Neural cell (in vitro differentiated cells): ENCODE results near the gene FAM204A. TPM values are rescaled to one million over a fixed set of nuclear protein-coding genes. Genes with fewer than 3 reads are reported as not detected.

Experiments used
- H2AFZ ChIP-seq: fragments of 200-600, 300-800 bp; sonication (generic), shearing (Covaris generic); 2 replicates; pipeline ENCODE4 v1.6.0; 2014; ENCODE audit warnings: low read depth, mild to moderate bottlenecking, antibody characterized with exemption, low read length, moderate library complexity
- H3F3A ChIP-seq: fragments of 200-600 bp; shearing (Covaris generic); 2 replicates; pipeline ENCODE4 v1.6.1; 2016; ENCODE audit warnings: mild to moderate bottlenecking, moderate library complexity, mixed read lengths, antibody characterized with exemption, low read length; ENCODE audit not compliant: insufficient read depth, poor library complexity, severe bottlenecking
- H3K27ac ChIP-seq: fragments of 200-600, 300-800 bp; sonication (generic), shearing (Covaris generic); 2 replicates; pipeline ENCODE4 v1.5.1; 2014; ENCODE audit warnings: mild to moderate bottlenecking, low read length, moderate library complexity
- H3K27me3 ChIP-seq: fragments of 300-800, 200-600 bp; sonication (generic), shearing (Covaris generic); 2 replicates; pipeline ENCODE4 v1.6.0; 2014; ENCODE audit warnings: mild to moderate bottlenecking, low read depth, low read length, moderate library complexity; ENCODE audit not compliant: insufficient read depth
- H3K36me3 ChIP-seq: fragments of 300-800, 200-600 bp; sonication (generic), shearing (Covaris generic); 2 replicates; pipeline ENCODE4 v1.5.1; 2014; ENCODE audit warnings: mild to moderate bottlenecking, antibody characterized with exemption, low read length, moderate library complexity; ENCODE audit not compliant: insufficient read depth
- H3K4me2 ChIP-seq: fragments of 300-800, 200-600 bp; sonication (generic), shearing (Covaris generic); 2 replicates; pipeline ENCODE4 v1.6.0; 2014; ENCODE audit warnings: mild to moderate bottlenecking, low read length
- H3K4me3 ChIP-seq: fragments of 300-800, 200-600 bp; sonication (generic), shearing (Covaris generic); 2 replicates; pipeline ENCODE4 v1.5.1; 2014; ENCODE audit warnings: mild to moderate bottlenecking, low read length, moderate library complexity
- H3K79me2 ChIP-seq: fragments of 200-600 bp; shearing (Covaris generic); replicated peaks from 2 replicates; pipeline ENCODE4 v1.6.0; 2014; ENCODE audit warnings: mild to moderate bottlenecking, low read length, moderate library complexity; ENCODE audit not compliant: insufficient read depth
- H3K9ac ChIP-seq: fragments of 300-800, 200-600 bp; sonication (generic), shearing (Covaris generic); 2 replicates; pipeline ENCODE4 v1.6.1; 2016; ENCODE audit warnings: mild to moderate bottlenecking, low read length, mixed read lengths
- H3K9me2 ChIP-seq: fragments of 200-600 bp; shearing (Covaris generic); 2 replicates; pipeline ENCODE4 v1.6.1; 2016; ENCODE audit warnings: mild to moderate bottlenecking, low read length, mixed read lengths; ENCODE audit not compliant: insufficient read depth
- H3K9me3 ChIP-seq: fragments of 200-600, 300-800 bp; sonication (generic), shearing (Covaris generic); 2 replicates; pipeline ENCODE4 v1.6.1; 2016; ENCODE audit warnings: mild to moderate bottlenecking, mixed run types, low read length, moderate library complexity, mixed read lengths
- H4K20me1 ChIP-seq: fragments of 200-600 bp; shearing (Covaris generic); 2 replicates; pipeline ENCODE4 v1.6.1; 2016; ENCODE audit warnings: mild to moderate bottlenecking, mixed run types; ENCODE audit not compliant: insufficient read depth
- CTCF ChIP-seq: fragments of 450-650 bp; IDR thresholded peaks from 2 replicates; pipeline ENCODE4 v1.5.1; 2014; ENCODE audit warnings: antibody characterized with exemption, mild to moderate bottlenecking, moderate library complexity; ENCODE audit not compliant: poor library complexity, severe bottlenecking
- EP300 ChIP-seq: fragments of 450-650 bp; conservative IDR thresholded peaks from 2 replicates; pipeline ENCODE4 v1.6.1; 2014; ENCODE audit warnings: antibody characterized with exemption, mild to moderate bottlenecking, moderate library complexity; ENCODE audit not compliant: poor library complexity, severe bottlenecking
- EZH2 ChIP-seq: fragments of 200-600, 300-800 bp; shearing (Covaris generic), sonication (generic); IDR thresholded peaks from 2 replicates; pipeline ENCODE4 v1.6.1; 2014; ENCODE audit warnings: antibody characterized with exemption, low read length, borderline replicate concordance, mild to moderate bottlenecking; ENCODE audit not compliant: insufficient read depth, poor library complexity, severe bottlenecking
- MXI1 ChIP-seq: fragments of 450-650 bp; conservative IDR thresholded peaks from 2 replicates; pipeline ENCODE4 v1.6.1; 2014; ENCODE audit warnings: antibody characterized with exemption, mild to moderate bottlenecking; ENCODE audit not compliant: poor library complexity, severe bottlenecking
- POLR2AphosphoS5 ChIP-seq: IDR thresholded peaks from 2 replicates; pipeline ENCODE4 v1.6.1; 2012
- RAD21 ChIP-seq: fragments of 450-650 bp; conservative IDR thresholded peaks from 2 replicates; pipeline ENCODE4 v1.6.1; 2014; ENCODE audit warnings: antibody characterized with exemption, mild to moderate bottlenecking, moderate library complexity
- REST ChIP-seq: IDR thresholded peaks from 2 replicates; pipeline ENCODE4 v1.6.1; 2012; ENCODE audit warnings: borderline replicate concordance
- SMC3 ChIP-seq: fragments of 450-650 bp; conservative IDR thresholded peaks from 2 replicates; pipeline ENCODE4 v1.6.1; 2014; ENCODE audit warnings: antibody characterized with exemption, mild to moderate bottlenecking, moderate library complexity; ENCODE audit not compliant: poor library complexity
- TAF1 ChIP-seq: IDR thresholded peaks from 2 replicates; pipeline ENCODE4 v1.6.1; 2012; ENCODE audit warnings: low read depth
- polyA plus RNA-seq: library from polyadenylated mRNA; depleted of rRNA; stranded (reverse); fragments of >200 nt; gene quantifications from 2 replicates; pipeline ENCODE4 v1.2.3, GENCODE V29; 2014

Gene FAM204A
- polyA plus RNA-seq, 1 donor from 2014 or later = 202 TPM

GRCh38 chr10:118365702-118366101 is 23.6 kb upstream of the FAM204A start:
- Histone ChIP-seq H3K9ac (no peak overlapping the region), H4K20me1 (no peaks in the 10 kb centered on the region), H3K27me3 (no peaks in the 10 kb centered on the region), H3K36me3 (no peaks in the 10 kb centered on the region), H3K9me3 (peaks cover 4% of the 10 kb centered on the region), H3K79me2 (no peaks in the 10 kb centered on the region), H3K4me3 (no peak overlapping the region), H2AFZ (no peak overlapping the region), H3K27ac (no peak overlapping the region), H3K9me2 (no peaks in the 10 kb centered on the region), H3K4me2 (no peak overlapping the region), H3F3A (no peaks in the 10 kb centered on the region)
- TF ChIP-seq RAD21 (no peak), REST (no peak), CTCF (no peak), EZH2 (no peak), POLR2AphosphoS5 (no peak), EP300 (no peak), MXI1 (no peak), SMC3 (no peak), TAF1 (no peak)

- Histone ChIP-seq H3K27me3 (no peaks in the 10 kb centered on the region), H3K4me3 (no peak overlapping the region), H3F3A (no peaks in the 10 kb centered on the region), H3K36me3 (no peaks in the 10 kb centered on the region), H4K20me1 (no peaks in the 10 kb centered on the region), H3K27ac (no peak overlapping the region), H3K79me2 (no peaks in the 10 kb centered on the region), H2AFZ (no peak overlapping the region), H3K4me2 (no peak overlapping the region), H3K9me3 (peaks cover 4% of the 10 kb centered on the region), H3K9me2 (no peaks in the 10 kb centered on the region), H3K9ac (no peak overlapping the region)
- no peak for TF ChIP-seq REST
- TF ChIP-seq RAD21 = no peak
- TF ChIP-seq EZH2 = no peak
- no peak for TF ChIP-seq SMC3
- no peak for TF ChIP-seq POLR2AphosphoS5
- TF ChIP-seq EP300 = no peak
- TF ChIP-seq CTCF = no peak
- no peak for TF ChIP-seq MXI1
- no peak for TF ChIP-seq TAF1
These were observed 20.0 kb upstream of the FAM204A start for GRCh38 chr10:118362103-118362502.
